SU-DHL-6 (cell line): ENCODE results near the gene LIME1.

Source experiments
- H2AFZ ChIP-seq: fragments of 200-600 bp; sonication (generic); 2 replicates; pipeline ENCODE4 v1.6.1; 2014; ENCODE audit warnings: low read depth, mild to moderate bottlenecking, moderate library complexity, mixed read lengths, antibody characterized with exemption, low read length; ENCODE audit not compliant: severe bottlenecking
- H3F3A ChIP-seq: fragments of 200-600 bp; shearing (Covaris generic); 2 replicates; pipeline ENCODE4 v1.6.0; 2016; ENCODE audit warnings: antibody characterized with exemption, mild to moderate bottlenecking; ENCODE audit not compliant: insufficient read depth
- H3K27ac ChIP-seq: fragments of 200-600 bp; sonication (generic); 2 replicates; pipeline ENCODE4 v1.5.1; 2016; ENCODE audit warnings: low read depth, mild to moderate bottlenecking, low read length, moderate library complexity, mixed read lengths
- H3K27me3 ChIP-seq: fragments of 200-600 bp; sonication (generic), shearing (Covaris generic); 2 replicates; pipeline ENCODE4 v1.6.0; 2014; ENCODE audit warnings: mild to moderate bottlenecking, low read length
- H3K36me3 ChIP-seq: fragments of 200-600 bp; sonication (generic); 2 replicates; pipeline ENCODE4 v1.6.1; 2014; ENCODE audit warnings: mild to moderate bottlenecking, low read length, mixed read lengths
- H3K4me2 ChIP-seq: fragments of 300-600, 200-600 bp; shearing (Covaris generic), sonication (generic); 2 replicates; pipeline ENCODE4 v1.6.0; 2014; ENCODE audit warnings: low read length, low read depth, mild to moderate bottlenecking; ENCODE audit not compliant: poor library complexity, severe bottlenecking
- H3K4me3 ChIP-seq: fragments of 200-600 bp; sonication (generic); 2 replicates; pipeline ENCODE4 v1.5.1; 2014; ENCODE audit warnings: antibody characterized with exemption, low read length, mild to moderate bottlenecking, mixed read lengths; ENCODE audit not compliant: insufficient read depth, poor library complexity, severe bottlenecking
- H3K79me2 ChIP-seq: fragments of 200-600 bp; sonication (generic); 2 replicates; pipeline ENCODE4 v1.6.1; 2014; ENCODE audit warnings: mild to moderate bottlenecking, low read length, moderate library complexity; ENCODE audit not compliant: insufficient read depth
- H3K9ac ChIP-seq: fragments of 200-600 bp; sonication (generic); 2 replicates; pipeline ENCODE4 v1.7.0; 2014; ENCODE audit warnings: mild to moderate bottlenecking, low read length
- H3K9me2 ChIP-seq: fragments of 200-600 bp; sonication (generic); replicated peaks from 2 replicates; pipeline ENCODE4 v1.6.1; 2014; ENCODE audit warnings: low read length; ENCODE audit not compliant: insufficient read depth
- H3K9me3 ChIP-seq: fragments of 200-600 bp; sonication (generic); 2 replicates; pipeline ENCODE4 v1.6.1; 2014; ENCODE audit warnings: low read length, mixed read lengths; ENCODE audit not compliant: insufficient read depth
- H4K20me1 ChIP-seq: fragments of 200-600 bp; sonication (generic); 2 replicates; pipeline ENCODE4 v1.6.1; 2014; ENCODE audit warnings: low read depth, mild to moderate bottlenecking, antibody characterized with exemption, low read length, moderate library complexity, mixed read lengths
- EZH2phosphoT487 ChIP-seq: fragments of 200-600 bp; sonication (generic), shearing (Covaris generic); conservative IDR thresholded peaks from 2 replicates; pipeline ENCODE4 v1.6.1; 2018; ENCODE audit warnings: mild to moderate bottlenecking, antibody characterized with exemption, low read length, moderate library complexity, mixed read lengths
- TF ChIP-seq, protein P1 (sequence below): fragments of 200-600 bp; sonication (generic); IDR thresholded peaks from one replicate; pipeline ENCODE4 v1.5.1; 2017; ENCODE audit warnings: antibody characterized with exemption, mild to moderate bottlenecking, low read length, moderate library complexity; ENCODE audit not compliant: insufficient read depth, poor library complexity, severe bottlenecking

Gene LIME1

DNA sequence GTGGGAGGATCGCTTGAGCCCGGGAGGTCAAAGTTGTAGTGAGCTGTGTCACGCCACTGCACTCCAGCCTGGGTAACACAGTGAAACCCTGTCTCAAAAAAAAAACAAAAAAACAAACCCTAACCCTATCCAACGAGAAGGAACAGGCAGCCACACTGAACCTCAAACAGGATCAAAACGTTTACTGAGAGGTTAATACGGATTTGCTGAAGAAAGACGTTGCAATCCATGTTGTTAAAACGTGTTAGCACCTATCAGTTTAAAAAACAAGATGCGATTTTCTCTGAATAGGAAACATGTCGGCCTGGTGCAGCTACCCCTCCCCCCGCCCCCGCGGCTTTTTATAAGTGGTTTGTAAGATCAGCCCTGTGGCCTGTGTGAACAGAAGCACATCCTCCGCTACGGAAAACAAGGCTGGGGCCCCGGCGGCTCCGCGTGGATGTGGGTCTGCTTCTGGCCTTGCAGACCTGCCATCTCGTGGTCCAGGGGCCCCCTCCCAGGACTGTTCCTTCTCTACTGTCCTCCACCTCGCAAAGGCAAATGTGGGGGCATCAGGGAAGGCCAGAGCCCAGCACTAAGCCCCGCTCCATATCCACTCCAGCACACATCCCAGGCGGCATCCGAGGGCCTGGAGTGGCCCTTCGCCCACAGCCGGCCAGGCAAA, 14.5 kb downstream of the LIME1 start:
- TF ChIP-seq EZH2phosphoT487, result no peak
- TF ChIP-seq, protein P1, sequence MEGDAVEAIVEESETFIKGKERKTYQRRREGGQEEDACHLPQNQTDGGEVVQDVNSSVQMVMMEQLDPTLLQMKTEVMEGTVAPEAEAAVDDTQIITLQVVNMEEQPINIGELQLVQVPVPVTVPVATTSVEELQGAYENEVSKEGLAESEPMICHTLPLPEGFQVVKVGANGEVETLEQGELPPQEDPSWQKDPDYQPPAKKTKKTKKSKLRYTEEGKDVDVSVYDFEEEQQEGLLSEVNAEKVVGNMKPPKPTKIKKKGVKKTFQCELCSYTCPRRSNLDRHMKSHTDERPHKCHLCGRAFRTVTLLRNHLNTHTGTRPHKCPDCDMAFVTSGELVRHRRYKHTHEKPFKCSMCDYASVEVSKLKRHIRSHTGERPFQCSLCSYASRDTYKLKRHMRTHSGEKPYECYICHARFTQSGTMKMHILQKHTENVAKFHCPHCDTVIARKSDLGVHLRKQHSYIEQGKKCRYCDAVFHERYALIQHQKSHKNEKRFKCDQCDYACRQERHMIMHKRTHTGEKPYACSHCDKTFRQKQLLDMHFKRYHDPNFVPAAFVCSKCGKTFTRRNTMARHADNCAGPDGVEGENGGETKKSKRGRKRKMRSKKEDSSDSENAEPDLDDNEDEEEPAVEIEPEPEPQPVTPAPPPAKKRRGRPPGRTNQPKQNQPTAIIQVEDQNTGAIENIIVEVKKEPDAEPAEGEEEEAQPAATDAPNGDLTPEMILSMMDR, result no peak
- H4K20me1 ChIP-seq, result no peaks in the 10 kb centered on the region
- no peak overlapping the region for H3K4me2 ChIP-seq
- no peaks in the 10 kb centered on the region for H3K79me2 ChIP-seq
- no peaks in the 10 kb centered on the region for H3F3A ChIP-seq
- no peak overlapping the region for H3K27ac ChIP-seq
- no peaks in the 10 kb centered on the region for H3K9me2 ChIP-seq
- no peak overlapping the region for H3K4me3 ChIP-seq
- no peak overlapping the region for H3K9ac ChIP-seq
- H3K27me3 ChIP-seq, result no peaks in the 10 kb centered on the region
- no peaks in the 10 kb centered on the region for H3K9me3 ChIP-seq
- H2AFZ ChIP-seq, result no peak overlapping the region
- no peaks in the 10 kb centered on the region for H3K36me3 ChIP-seq

DNA sequence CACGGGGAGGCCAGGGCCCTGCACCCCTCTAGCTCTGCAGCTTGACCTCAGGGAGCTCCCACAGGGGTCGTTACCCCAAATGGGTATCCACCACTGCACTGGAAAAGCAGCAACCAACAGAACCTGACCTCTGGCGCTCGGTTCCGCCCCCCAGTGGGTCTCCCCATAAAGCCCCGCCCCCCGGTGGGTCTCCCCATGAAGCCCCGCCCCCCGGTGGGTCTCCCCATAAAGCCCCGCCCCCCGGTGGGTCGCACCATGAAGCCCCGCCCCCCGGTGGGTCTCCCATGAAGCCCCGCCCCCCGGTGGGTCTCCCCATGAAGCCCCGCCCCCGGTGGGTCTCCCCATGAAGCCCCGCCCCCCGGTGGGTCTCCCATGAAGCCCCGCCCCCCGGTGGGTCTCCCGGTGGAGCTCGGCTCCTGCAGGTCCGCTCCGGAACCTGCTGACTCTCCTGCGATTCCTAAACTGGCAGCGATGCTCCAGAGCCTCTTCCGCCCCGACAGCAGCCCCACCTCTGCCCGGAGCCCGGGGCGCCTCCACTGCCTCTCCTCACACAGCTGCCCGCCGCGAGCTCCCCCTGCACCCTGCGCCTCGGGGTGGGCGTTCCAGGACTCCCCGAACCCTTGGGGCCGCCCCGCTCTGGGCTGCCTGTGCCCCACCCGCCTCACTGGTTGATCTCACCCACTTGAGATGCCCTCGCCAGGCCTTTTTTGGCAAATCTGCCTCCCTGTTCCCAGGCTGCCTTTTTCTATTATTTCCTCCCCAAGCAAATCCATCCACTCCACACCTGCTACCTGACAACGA, 15.2 kb downstream of the LIME1 start:
- no peak overlapping the region for H3K27ac ChIP-seq
- H3K27me3 ChIP-seq, result no peaks in the 10 kb centered on the region
- H3K9me3 ChIP-seq, result no peaks in the 10 kb centered on the region
- H4K20me1 ChIP-seq, result no peaks in the 10 kb centered on the region
- no peak overlapping the region for H3K4me2 ChIP-seq
- H3K36me3 ChIP-seq, result no peaks in the 10 kb centered on the region
- no peaks in the 10 kb centered on the region for H3K79me2 ChIP-seq
- no peak overlapping the region for H2AFZ ChIP-seq
- no peaks in the 10 kb centered on the region for H3K9me2 ChIP-seq
- H3F3A ChIP-seq, result no peaks in the 10 kb centered on the region
- TF ChIP-seq, protein P1, result no peak
- no peak for TF ChIP-seq EZH2phosphoT487
- no peak overlapping the region for H3K9ac ChIP-seq
- no peak overlapping the region for H3K4me3 ChIP-seq

DNA sequence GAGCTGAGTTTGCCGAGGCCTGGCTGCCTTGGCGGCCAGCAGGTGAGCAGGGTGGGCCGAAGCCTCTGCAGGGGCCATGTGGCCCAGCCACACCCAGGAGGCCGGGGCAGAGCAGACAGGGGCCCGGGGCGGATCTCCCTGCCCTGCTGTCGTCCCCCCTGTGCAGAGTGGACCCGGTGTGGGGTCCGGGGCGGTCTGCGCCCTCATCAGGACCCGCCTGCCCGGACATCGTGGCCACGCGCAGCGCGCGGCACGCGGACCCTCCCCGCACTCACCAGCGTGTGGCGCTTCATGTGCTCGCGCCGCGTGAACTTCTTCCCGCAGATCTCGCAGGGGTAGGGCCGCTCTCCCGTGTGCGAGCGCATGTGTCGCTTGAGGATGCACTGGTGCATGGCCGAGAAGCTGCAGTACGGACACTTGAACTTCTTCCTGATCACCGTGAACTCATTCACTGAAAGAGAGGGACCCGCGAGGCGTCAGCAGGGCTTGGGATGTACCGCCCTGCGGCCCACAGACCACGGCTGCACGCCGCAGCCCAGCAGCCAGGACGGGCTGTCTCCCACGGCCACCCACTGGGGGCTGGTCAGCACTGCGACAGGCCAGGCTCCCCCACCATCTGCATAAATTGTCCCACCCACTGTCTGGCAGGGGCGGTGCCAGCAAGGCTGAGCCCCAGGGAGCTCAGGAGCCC, 16.1 kb downstream of the LIME1 start:
- no peaks in the 10 kb centered on the region for H3K9me3 ChIP-seq
- TF ChIP-seq, protein P1, result no peak
- TF ChIP-seq EZH2phosphoT487, result no peak
- no peaks in the 10 kb centered on the region for H3F3A ChIP-seq
- H4K20me1 ChIP-seq, result no peaks in the 10 kb centered on the region
- no peak overlapping the region for H3K4me2 ChIP-seq
- H3K27me3 ChIP-seq, result no peaks in the 10 kb centered on the region
- H3K4me3 ChIP-seq, result no peak overlapping the region
- no peak overlapping the region for H2AFZ ChIP-seq
- H3K27ac ChIP-seq, result no peak overlapping the region
- no peak overlapping the region for H3K9ac ChIP-seq
- H3K36me3 ChIP-seq, result no peaks in the 10 kb centered on the region
- no peaks in the 10 kb centered on the region for H3K9me2 ChIP-seq
- no peaks in the 10 kb centered on the region for H3K79me2 ChIP-seq
